Upper lobe of left lung (tissue), 4 donors: ENCODE data around the gene KLHDC10.

ENCODE experiments used
- CTCF ChIP-seq, 6 experiments: fragments of 450-650 bp in 4 of 6; fragments of 200-600 bp in 2 of 6; sonication (generic) in 2 of 6; IDR thresholded peaks; one replicate each; pipeline ENCODE4 v1.5.1; 2016 to 2019; ENCODE audit warnings: antibody characterized with exemption in 6 of 6
- POLR2A ChIP-seq, 4 donors: fragments of 450-650 bp; IDR thresholded peaks; one replicate each; pipeline ENCODE4 v1.5.1; 2016 to 2017; ENCODE audit warnings: antibody characterized with exemption in 4 of 4, mild to moderate bottlenecking in 2 of 4
- POLR2AphosphoS5 ChIP-seq, 2 donors: sonication (generic); formaldehyde crosslinking; IDR thresholded peaks; one replicate each; pipeline ENCODE4 v1.5.1; 2017; ENCODE audit warnings: antibody characterized with exemption in 2 of 2

- TF ChIP-seq POLR2A (IDR thresholded peaks at IDR 0.05) (no peak), POLR2AphosphoS5 (IDR thresholded peaks at IDR 0.05) (no peak), CTCF (IDR thresholded peaks at IDR 0.05) (no peak)
Measured at GRCh38 chr7:130114374-130114773, 44.0 kb downstream of the KLHDC10 start.
